ENCODE measurements around the gene RTN4IP1.

DNA sequence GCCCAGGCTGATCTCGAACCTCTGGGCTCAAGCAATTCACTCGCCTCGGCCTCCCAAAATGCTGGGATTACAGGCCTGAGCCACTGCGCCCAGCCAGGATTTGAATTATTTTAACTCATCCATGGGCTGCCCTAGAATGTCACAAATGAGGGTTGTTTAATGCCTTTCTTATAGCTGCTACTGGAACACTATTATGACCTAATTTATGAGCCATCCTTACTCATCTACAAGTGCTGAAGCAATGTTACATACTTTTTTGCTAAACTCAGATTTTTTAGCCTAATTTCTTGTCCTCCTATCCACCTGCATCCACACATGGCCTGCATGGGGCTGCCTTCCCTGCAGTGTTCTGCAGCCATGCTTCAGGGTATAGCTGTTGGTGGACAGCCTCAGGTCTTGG lies 59.9 kb downstream of the RTN4IP1 start:
- TF ChIP-seq, protein P1, sequence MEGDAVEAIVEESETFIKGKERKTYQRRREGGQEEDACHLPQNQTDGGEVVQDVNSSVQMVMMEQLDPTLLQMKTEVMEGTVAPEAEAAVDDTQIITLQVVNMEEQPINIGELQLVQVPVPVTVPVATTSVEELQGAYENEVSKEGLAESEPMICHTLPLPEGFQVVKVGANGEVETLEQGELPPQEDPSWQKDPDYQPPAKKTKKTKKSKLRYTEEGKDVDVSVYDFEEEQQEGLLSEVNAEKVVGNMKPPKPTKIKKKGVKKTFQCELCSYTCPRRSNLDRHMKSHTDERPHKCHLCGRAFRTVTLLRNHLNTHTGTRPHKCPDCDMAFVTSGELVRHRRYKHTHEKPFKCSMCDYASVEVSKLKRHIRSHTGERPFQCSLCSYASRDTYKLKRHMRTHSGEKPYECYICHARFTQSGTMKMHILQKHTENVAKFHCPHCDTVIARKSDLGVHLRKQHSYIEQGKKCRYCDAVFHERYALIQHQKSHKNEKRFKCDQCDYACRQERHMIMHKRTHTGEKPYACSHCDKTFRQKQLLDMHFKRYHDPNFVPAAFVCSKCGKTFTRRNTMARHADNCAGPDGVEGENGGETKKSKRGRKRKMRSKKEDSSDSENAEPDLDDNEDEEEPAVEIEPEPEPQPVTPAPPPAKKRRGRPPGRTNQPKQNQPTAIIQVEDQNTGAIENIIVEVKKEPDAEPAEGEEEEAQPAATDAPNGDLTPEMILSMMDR (IDR thresholded peaks at IDR 0.05; ENCODE audit: insufficient read depth, low read length, poor library complexity, severe bottlenecking): no peak
- TF ChIP-seq EZH2phosphoT487 (conservative IDR thresholded peaks at IDR 0.05; ENCODE audit: low read length): no peak

All from SU-DHL-6 (cell line).